Neutrophil (primary cell): ENCODE measurements around the gene SP1.

Experiments used
- H3K27ac ChIP-seq: fragments of 200-600 bp; sonication (generic); 2 replicates; pipeline ENCODE4 v1.5.1; 2016; ENCODE audit warnings: mild to moderate bottlenecking, moderate library complexity
- H3K27me3 ChIP-seq: fragments of 200-600 bp; sonication (generic); 2 replicates; pipeline ENCODE4 v1.6.0; 2016; ENCODE audit warnings: mild to moderate bottlenecking
- H3K36me3 ChIP-seq: fragments of 200-600 bp; sonication (generic); 2 replicates; pipeline ENCODE4 v1.5.1; 2017
- H3K4me1 ChIP-seq, 2 experiments: fragments of 200-600 bp in 1 of 2; sonication (generic) in 1 of 2; 1 replicate in 1 of 2; 2 replicates in 1 of 2; pipeline versions ENCODE4 v1.5.1 to v1.6.1; 2013 to 2016; ENCODE audit warnings: low read depth in 1 of 2, low read length in 1 of 2, mild to moderate bottlenecking in 1 of 2, moderate library complexity in 1 of 2; ENCODE audit not compliant: control insufficient read depth in 1 of 2, insufficient read depth in 1 of 2
- H3K4me3 ChIP-seq, 2 experiments: fragments of 200-600 bp in 1 of 2; sonication (generic) in 1 of 2; 1 replicate in 1 of 2; 2 replicates in 1 of 2; pipeline ENCODE4 v1.5.1; 2013 to 2016; ENCODE audit warnings: low read depth in 1 of 2, low read length in 1 of 2, mild to moderate bottlenecking in 1 of 2, moderate library complexity in 1 of 2
- H3K9me3 ChIP-seq: fragments of 200-600 bp; sonication (generic); 2 replicates; pipeline ENCODE4 v1.5.1; 2016
- CTCF ChIP-seq: fragments of 200-600 bp; sonication (generic); IDR thresholded peaks from 2 replicates; pipeline ENCODE4 v1.5.1; 2016; ENCODE audit warnings: antibody characterized with exemption

Gene SP1

DNA sequence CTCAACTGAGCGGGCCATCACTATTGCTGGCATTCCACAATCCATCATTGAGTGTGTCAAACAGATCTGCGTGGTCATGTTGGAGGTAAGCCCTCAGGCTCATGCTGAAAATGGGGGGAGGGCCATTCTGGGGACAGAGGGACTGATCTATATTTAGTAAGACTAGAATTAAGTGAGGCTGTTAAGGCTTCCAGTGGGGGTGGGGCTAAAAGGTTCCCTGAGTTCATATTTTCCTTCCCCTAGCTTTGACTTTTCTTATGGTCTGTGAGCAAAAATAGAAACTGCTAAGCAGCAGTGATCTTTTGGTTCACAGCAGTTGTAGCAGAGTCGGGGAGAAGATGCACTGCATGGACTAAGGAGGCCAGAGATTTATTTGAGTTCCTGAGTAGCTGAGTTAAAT lies 81.1 kb downstream of the SP1 start:
- no peak for TF ChIP-seq CTCF
- no peaks in the 10 kb centered on the region for H3K9me3 ChIP-seq
- no peak overlapping the region for H3K4me3 ChIP-seq
- H3K4me1 ChIP-seq = no peaks in the 10 kb centered on the region
- no peaks in the 10 kb centered on the region for H3K27me3 ChIP-seq
- no peak overlapping the region for H3K27ac ChIP-seq
- H3K36me3 ChIP-seq = peaks cover 100% of the 10 kb centered on the region

DNA sequence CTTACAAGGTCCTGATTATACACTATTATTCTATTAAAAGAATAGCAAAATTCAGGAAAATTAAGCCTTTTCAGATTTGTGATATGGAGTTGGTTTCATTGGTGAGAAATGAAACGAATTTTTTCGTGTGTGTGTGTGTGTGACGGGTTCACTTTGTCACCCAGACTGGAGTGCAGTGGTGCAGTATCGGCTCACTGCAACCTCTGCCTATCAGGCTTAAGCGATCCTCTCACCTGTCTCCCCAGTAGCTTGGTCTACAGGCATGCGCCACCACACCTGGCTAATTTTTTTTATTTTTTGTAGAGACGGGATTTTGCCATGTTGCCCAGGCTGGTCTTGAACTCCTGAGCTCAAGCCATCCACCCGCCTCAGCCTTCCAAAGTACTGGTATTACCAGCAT lies 81.6 kb downstream of the SP1 start:
- Histone ChIP-seq H3K9me3 (no peaks in the 10 kb centered on the region), H3K27me3 (no peaks in the 10 kb centered on the region), H3K4me1 (no peaks in the 10 kb centered on the region), H3K36me3 (peaks cover 100% of the 10 kb centered on the region), H3K4me3 (no peak overlapping the region), H3K27ac (no peak overlapping the region)
- no peak for TF ChIP-seq CTCF

- Histone ChIP-seq H3K27ac (no peak overlapping the region), H3K36me3 (peaks cover 100% of the 10 kb centered on the region), H3K4me3 (no peak overlapping the region), H3K4me1 (no peaks in the 10 kb centered on the region), H3K27me3 (no peaks in the 10 kb centered on the region), H3K9me3 (no peaks in the 10 kb centered on the region)
- no peak for TF ChIP-seq CTCF
These were observed 83.0 kb downstream of the SP1 start for GRCh38 chr12:53462935-53463334.

- peaks cover 100% of the 10 kb centered on the region for H3K36me3 ChIP-seq
- H3K4me3 ChIP-seq = no peak overlapping the region
- H3K4me1 ChIP-seq = no peaks in the 10 kb centered on the region
- no peak overlapping the region for H3K27ac ChIP-seq
- no peaks in the 10 kb centered on the region for H3K9me3 ChIP-seq
- no peak for TF ChIP-seq CTCF
- H3K27me3 ChIP-seq = no peaks in the 10 kb centered on the region
These were observed 84.0 kb downstream of the SP1 start for GRCh38 chr12:53463802-53464560.

GRCh38 chr12:53464685-53465418 lies 84.9 kb downstream of the SP1 start:
- H3K27me3 ChIP-seq = no peaks in the 10 kb centered on the region
- no peaks in the 10 kb centered on the region for H3K4me1 ChIP-seq
- H3K27ac ChIP-seq = peak overlapping the region; percentile 10
- no peak for TF ChIP-seq CTCF
- no peak overlapping the region for H3K4me3 ChIP-seq
- peaks cover 100% of the 10 kb centered on the region for H3K36me3 ChIP-seq
- H3K9me3 ChIP-seq = no peaks in the 10 kb centered on the region
